Esophagus (tissue), 2 donors: Measurements from ENCODE around the gene MT1G. TPM values are rescaled to one million over a fixed set of nuclear protein-coding genes. Genes with fewer than 3 reads are reported as not detected.

Source experiments
- H3K27ac ChIP-seq, 2 donors: one replicate each; pipeline ENCODE4 v1.5.1; 2013; ENCODE audit warnings: low read depth in 2 of 2, mild to moderate bottlenecking in 2 of 2, inconsistent platforms in 1 of 2, low read length in 1 of 2, moderate library complexity in 1 of 2
- H3K27me3 ChIP-seq, 2 donors: one replicate each; pipeline ENCODE4 v1.6.1; 2013; ENCODE audit warnings: low read length in 2 of 2, control low read depth in 1 of 2, mild to moderate bottlenecking in 1 of 2; ENCODE audit not compliant: insufficient read depth in 2 of 2, control insufficient read depth in 1 of 2
- H3K36me3 ChIP-seq, 2 donors: one replicate each; pipeline ENCODE4 v1.6.1; 2013; ENCODE audit warnings: low read length in 1 of 2; ENCODE audit not compliant: control insufficient read depth in 2 of 2, insufficient read depth in 2 of 2
- H3K4me1 ChIP-seq, 2 donors: one replicate each; pipeline ENCODE4 v1.6.1; 2013; ENCODE audit warnings: low read length in 1 of 2; ENCODE audit not compliant: control insufficient read depth in 2 of 2, insufficient read depth in 2 of 2
- H3K4me3 ChIP-seq, 2 donors: one replicate each; pipeline ENCODE4 v1.5.1; 2013; ENCODE audit warnings: low read length in 2 of 2, mild to moderate bottlenecking in 2 of 2, low read depth in 1 of 2, moderate library complexity in 1 of 2
- H3K9me3 ChIP-seq, 2 donors: one replicate each; pipeline ENCODE4 v1.6.1; 2013; ENCODE audit warnings: mild to moderate bottlenecking in 2 of 2, low read depth in 1 of 2, low read length in 1 of 2, moderate library complexity in 1 of 2; ENCODE audit not compliant: control insufficient read depth in 2 of 2, insufficient read depth in 1 of 2
- WGBS, 2 donors: extraction: QIAGEN DNeasy Blood & Tissue Kit; methylation state at CpG; one replicate each; pipeline ENCODE4 v1.1.7; 2013; 5-methylcytosine and 5-hydroxymethylcytosine counted together
- polyA plus RNA-seq, 2 donors: library from polyadenylated mRNA; stranded (reverse); fragments of 200-250 nt; gene quantifications; one replicate each; pipeline ENCODE4 v1.2.3, GENCODE V29; 2013
- donor health status: healthy with polysubstance abuse.
- donor health status: Bipolar disorder and iron deficiency.

MT1G gene
- polyA plus RNA-seq, 2 donors = 459 to 751 TPM

GRCh38 chr16:56632156-56632847 is 35.6 kb downstream of the MT1G start, which contains the start of gene MT1M:
Gene MT1M (plus strand): TSS chr16:56632659. CDS start chr16:56632732, 73 bp downstream.
- Histone ChIP-seq H3K9me3 (no peaks in the 10 kb centered on the region), H3K27ac (peak within 1 kb of the TSS; percentile 52 to 62), H3K4me1 (peaks cover 5 to 14% of the 10 kb centered on the region in 2 donors), H3K36me3 (no peaks in the 10 kb centered on the region), H3K27me3 (peaks cover 0 to 3% of the 10 kb centered on the region in 2 donors), H3K4me3 (peak within 1 kb of the TSS; percentile 38 to 42)
- 3 to 5% methylated on average over 59 to 61 of the region's 61 CpGs for whole genome bisulfite sequencing, 2 donors

DNA sequence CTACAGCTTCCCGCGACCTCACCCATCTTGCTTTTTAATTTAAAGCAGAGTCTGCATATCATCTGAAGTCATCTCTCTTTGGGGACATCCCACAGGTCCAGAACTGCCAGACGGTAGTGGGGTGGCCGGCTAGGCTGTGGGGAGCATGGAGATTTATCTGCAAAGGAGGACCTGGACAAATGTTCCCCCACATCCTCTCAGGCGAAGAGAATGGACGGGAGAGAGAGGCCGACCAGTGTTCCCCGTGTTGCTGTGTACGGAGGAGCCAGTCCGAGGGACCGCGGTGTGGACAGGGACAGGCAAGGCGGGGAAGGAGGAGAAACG is 36.1 kb downstream of the MT1G start:
- H3K36me3 ChIP-seq = no peaks in the 10 kb centered on the region
- 46 to 52% methylated on average over 14 of the region's 14 CpGs for WGBS, 2 donors
- peak overlapping the region; percentile 52 to 62 for H3K27ac ChIP-seq
- peaks cover 0 to 3% of the 10 kb centered on the region in 2 donors for H3K27me3 ChIP-seq
- peaks cover 5 to 14% of the 10 kb centered on the region in 2 donors for H3K4me1 ChIP-seq
- H3K4me3 ChIP-seq = peak overlapping the region; percentile 16 to 38
- no peaks in the 10 kb centered on the region for H3K9me3 ChIP-seq

DNA sequence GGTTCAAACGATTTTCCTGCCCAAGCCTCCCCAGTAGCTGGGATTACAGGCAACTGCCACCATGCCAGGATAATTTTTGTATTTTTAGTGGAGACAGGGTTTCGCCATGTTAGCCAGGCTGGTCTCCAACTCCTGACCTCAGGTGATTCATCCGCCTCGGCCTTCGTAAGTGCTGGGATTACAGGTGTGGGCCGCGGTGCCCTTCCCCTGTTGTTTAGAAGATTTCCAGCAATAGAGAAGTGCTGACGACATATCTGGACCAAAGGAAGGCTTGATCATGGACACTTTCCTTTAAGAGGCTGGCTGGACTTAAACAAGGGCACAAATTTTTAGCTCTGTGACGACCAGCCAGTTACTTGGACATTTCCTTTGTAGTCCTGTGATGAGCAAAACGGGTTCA is 36.7 kb downstream of the MT1G start:
- peaks cover 5 to 14% of the 10 kb centered on the region in 2 donors for H3K4me1 ChIP-seq

GRCh38 chr16:56630134-56630533 is 37.7 kb downstream of the MT1G start:
- H3K36me3 ChIP-seq = no peaks in the 10 kb centered on the region

More for the DNA sequence above, 36.7 kb downstream of the MT1G start:
- H3K27me3 ChIP-seq = peaks cover 0 to 3% of the 10 kb centered on the region in 2 donors
- no peak overlapping the region for H3K4me3 ChIP-seq
- no peak overlapping the region for H3K27ac ChIP-seq
- H3K36me3 ChIP-seq = no peaks in the 10 kb centered on the region
- no peaks in the 10 kb centered on the region for H3K9me3 ChIP-seq
- WGBS, 2 donors = 87 to 88% methylated on average over 10 of the region's 10 CpGs

GRCh38 chr16:56629531-56629930 is 38.3 kb downstream of the MT1G start:
- Histone ChIP-seq H3K36me3 (no peaks in the 10 kb centered on the region), H3K27ac (no peak overlapping the region), H3K27me3 (no peaks in the 10 kb centered on the region), H3K4me1 (peaks cover 5 to 10% of the 10 kb centered on the region in 2 donors), H3K9me3 (no peaks in the 10 kb centered on the region), H3K4me3 (no peak overlapping the region)
- 89 to 90% methylated on average over 3 of the region's 3 CpGs for WGBS, 2 donors

More at GRCh38 chr16:56630134-56630533, 37.7 kb downstream of the MT1G start:
- Histone ChIP-seq H3K27me3 (no peaks in the 10 kb centered on the region), H3K27ac (no peak overlapping the region), H3K9me3 (no peaks in the 10 kb centered on the region), H3K4me3 (no peak overlapping the region), H3K4me1 (peaks cover 5 to 12% of the 10 kb centered on the region in 2 donors)
- 77 to 78% methylated on average over 3 of the region's 3 CpGs for WGBS, 2 donors

DNA sequence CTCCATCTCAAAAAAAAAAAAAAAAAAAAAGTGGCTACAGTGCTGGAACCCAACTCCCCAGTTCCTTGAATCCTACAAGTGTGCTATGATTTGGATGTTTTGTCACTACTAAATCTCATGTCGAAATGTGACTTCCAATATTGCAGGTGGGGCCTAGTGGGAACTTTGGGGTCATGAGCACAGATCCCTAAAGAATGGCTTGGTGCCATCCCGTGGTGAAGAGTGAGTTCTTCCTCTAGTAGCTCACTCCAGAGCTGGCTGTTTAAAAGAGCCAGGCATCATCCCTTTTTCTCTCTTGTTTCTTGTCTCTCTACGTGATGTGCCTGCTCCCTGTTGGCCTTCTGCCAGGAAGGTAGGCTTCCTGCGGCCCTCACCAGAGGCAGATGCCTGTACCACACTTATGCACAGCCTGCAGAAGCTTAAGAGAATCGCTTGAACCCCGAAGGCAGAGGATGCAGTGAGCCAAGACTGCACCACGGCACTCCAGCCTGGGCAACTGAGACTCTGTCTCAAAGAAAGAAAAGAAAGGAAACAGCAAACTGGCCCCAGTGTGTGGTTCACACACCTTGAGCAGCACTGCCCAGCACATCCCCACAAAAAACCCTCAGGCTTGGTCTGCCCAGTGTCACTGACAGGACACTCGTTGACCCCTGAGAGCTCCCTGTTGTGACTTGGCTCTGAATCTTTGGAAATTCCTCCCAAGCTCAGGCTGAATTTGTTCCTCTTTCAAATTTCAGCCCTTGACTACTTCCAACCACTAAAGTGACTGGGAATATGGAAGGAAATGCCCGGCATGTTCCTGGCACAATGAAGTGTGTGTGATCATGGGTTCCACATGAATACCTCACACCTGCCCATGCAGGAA is 39.1 kb downstream of the MT1G start:
- Histone ChIP-seq H3K36me3 (no peaks in the 10 kb centered on the region), H3K4me3 (no peak overlapping the region), H3K27me3 (no peaks in the 10 kb centered on the region), H3K4me1 (peaks cover 5 to 10% of the 10 kb centered on the region in 2 donors), H3K9me3 (no peaks in the 10 kb centered on the region), H3K27ac (peak overlapping the region in 1 of 2 donors; percentile 26)
- WGBS, 2 donors = 65% methylated on average over 9 of the region's 9 CpGs

GRCh38 chr16:56626685-56627084 is 41.2 kb downstream of the MT1G start:
- Histone ChIP-seq H3K27me3 (no peaks in the 10 kb centered on the region), H3K9me3 (no peaks in the 10 kb centered on the region), H3K4me3 (peak overlapping the region; percentile 64 to 68), H3K27ac (peak overlapping the region; percentile 62 to 92), H3K36me3 (no peaks in the 10 kb centered on the region), H3K4me1 (peaks cover 0 to under 1% of the 10 kb centered on the region in 2 donors)
- WGBS, 2 donors = 37 to 39% methylated on average over 7 of the region's 7 CpGs

DNA sequence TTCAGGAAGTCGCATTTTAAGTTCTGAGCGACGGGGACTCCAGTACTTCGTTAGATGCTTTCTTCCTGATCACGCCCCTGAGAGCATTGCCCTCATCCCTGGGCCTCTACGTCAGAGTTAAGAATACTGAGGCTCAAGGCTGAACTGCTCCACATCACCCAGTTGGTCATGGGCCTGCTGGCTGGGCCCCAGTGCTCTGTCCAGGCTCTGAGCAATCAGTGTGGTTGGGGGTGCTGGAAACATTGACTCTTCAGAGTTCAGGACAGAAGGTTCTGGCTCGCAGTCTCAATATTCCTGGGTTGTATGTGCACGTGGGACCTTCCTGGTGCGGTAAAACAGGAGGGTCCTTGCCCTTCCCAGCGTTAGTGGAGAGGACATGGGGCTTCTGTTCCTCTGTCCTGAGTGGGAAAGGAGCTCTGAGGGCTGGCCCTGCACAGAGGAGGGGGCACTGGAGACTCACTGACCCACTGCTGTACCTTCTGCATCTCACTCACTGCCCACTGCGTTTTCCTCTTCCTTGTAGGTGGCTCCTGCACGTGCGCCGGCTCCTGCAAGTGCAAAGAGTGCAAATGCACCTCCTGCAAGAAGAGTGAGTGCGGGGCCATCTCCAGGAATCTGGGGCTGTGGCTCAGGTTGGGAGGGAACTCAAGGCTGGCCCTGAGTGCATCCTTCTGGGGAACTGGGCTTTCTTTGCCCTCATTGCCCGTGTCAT is 41.8 kb downstream of the MT1G start:
- Histone ChIP-seq H3K36me3 (no peaks in the 10 kb centered on the region), H3K9me3 (no peaks in the 10 kb centered on the region), H3K27ac (peak overlapping the region; percentile 78 to 92), H3K4me1 (no peaks in the 10 kb centered on the region), H3K27me3 (no peaks in the 10 kb centered on the region), H3K4me3 (peak overlapping the region; percentile 64 to 68)
- WGBS, 2 donors = 18 to 33% methylated on average over 16 of the region's 16 CpGs
